HG03095 (cell line): ENCODE data around the gene CNDP2.
"Not testable (repeated sequence)": the region's sequence is repeated elsewhere in the genome, so short reads cannot be mapped to it uniquely, and the experiment has no call there.

Source experiments
- ATAC-seq: cut with Tn5 transposase; IDR thresholded peaks from one replicate; pipeline ENCODE4 v1.9.1; 2021; ENCODE audit warnings: moderate library complexity; ENCODE audit not compliant: unreplicated experiment

Gene CNDP2

GRCh38 chr18:74562775-74563174 lies 66.6 kb downstream of the CNDP2 start:
- ATAC-seq, result no peak

- ATAC-seq, result no peak
These were observed 67.8 kb downstream of the CNDP2 start for GRCh38 chr18:74563999-74564398.

GRCh38 chr18:74565164-74565563 lies 69.0 kb downstream of the CNDP2 start:
- not testable (repeated sequence) for ATAC-seq

GRCh38 chr18:74565993-74566392 lies 69.8 kb downstream of the CNDP2 start:
- ATAC-seq, result not testable (repeated sequence)

- no peak for ATAC-seq
These were observed 71.7 kb downstream of the CNDP2 start for GRCh38 chr18:74567822-74568221.

- ATAC-seq, result no peak
These were observed 73.2 kb downstream of the CNDP2 start for GRCh38 chr18:74569401-74569800.

- ATAC-seq, result no peak
These were observed 74.1 kb downstream of the CNDP2 start for GRCh38 chr18:74570266-74570665.

GRCh38 chr18:74571895-74572680 lies 75.9 kb downstream of the CNDP2 start:
- ATAC-seq, result no peak

- no peak for ATAC-seq
These were observed 76.9 kb downstream of the CNDP2 start for GRCh38 chr18:74573053-74573452.
